Hepatocyte (in vitro differentiated cells): ENCODE measurements around the gene MAST3. TPM values are rescaled to one million over a fixed set of nuclear protein-coding genes. Genes with fewer than 3 reads are reported as not detected.

Experiments
- DNase-seq: peaks from one replicate; pipeline ENCODE4 v3.0.0-alpha.2; 2016; ENCODE audit warnings: low spot score
- H2AFZ ChIP-seq: fragments of 200-600 bp; sonication (generic); 2 replicates; pipeline ENCODE4 v1.6.0; 2016; ENCODE audit warnings: antibody characterized with exemption, mild to moderate bottlenecking
- H3K27ac ChIP-seq: fragments of 200-600 bp; sonication (generic); 2 replicates; pipeline ENCODE4 v1.5.1; 2016; ENCODE audit warnings: mild to moderate bottlenecking
- H3K27me3 ChIP-seq: fragments of 200-600 bp; sonication (generic); 2 replicates; pipeline ENCODE4 v1.6.1; 2016
- H3K36me3 ChIP-seq: fragments of 200-600 bp; sonication (generic); replicated peaks from 2 replicates; pipeline ENCODE4 v1.5.1; 2016; ENCODE audit warnings: low read depth; ENCODE audit not compliant: insufficient read depth
- H3K4me1 ChIP-seq: fragments of 200-600 bp; sonication (generic); 2 replicates; pipeline ENCODE4 v1.5.1; 2016; ENCODE audit warnings: mild to moderate bottlenecking, moderate library complexity; ENCODE audit not compliant: insufficient read depth
- H3K4me2 ChIP-seq: fragments of 200-600 bp; sonication (generic); 2 replicates; pipeline ENCODE4 v1.6.0; 2016
- H3K4me3 ChIP-seq: fragments of 200-600 bp; sonication (generic); 2 replicates; pipeline ENCODE4 v1.5.1; 2016; ENCODE audit warnings: mild to moderate bottlenecking
- H3K79me2 ChIP-seq: fragments of 200-600 bp; sonication (generic); 2 replicates; pipeline ENCODE4 v1.6.0; 2017; ENCODE audit warnings: mild to moderate bottlenecking
- H3K9me2 ChIP-seq: fragments of 200-600 bp; sonication (generic); replicated peaks from 2 replicates; pipeline ENCODE4 v1.6.0; 2017; ENCODE audit warnings: mild to moderate bottlenecking; ENCODE audit not compliant: insufficient read depth
- H3K9me3 ChIP-seq: fragments of 200-600 bp; sonication (generic); 2 replicates; pipeline ENCODE4 v1.5.1; 2016; ENCODE audit warnings: low read depth, mild to moderate bottlenecking
- H4K20me1 ChIP-seq: fragments of 200-600 bp; sonication (generic); 2 replicates; pipeline ENCODE4 v1.6.0; 2016; ENCODE audit warnings: mild to moderate bottlenecking; ENCODE audit not compliant: insufficient read depth, poor library complexity, severe bottlenecking
- CTCF ChIP-seq: fragments of 200-600 bp; sonication (generic); IDR thresholded peaks from 2 replicates; pipeline ENCODE4 v1.5.1; 2016; ENCODE audit warnings: antibody characterized with exemption, mild to moderate bottlenecking; ENCODE audit not compliant: poor library complexity
- EZH2 ChIP-seq: fragments of 200-600 bp; sonication (generic); IDR thresholded peaks from 2 replicates; pipeline ENCODE4 v1.6.1; 2016; ENCODE audit warnings: antibody characterized with exemption, mild to moderate bottlenecking, borderline replicate concordance
- EZH2phosphoT487 ChIP-seq: fragments of 200-600 bp; sonication (generic); IDR thresholded peaks from one replicate; pipeline ENCODE4 v1.6.1; 2018; ENCODE audit warnings: antibody characterized with exemption, mild to moderate bottlenecking, low read depth, moderate library complexity; ENCODE audit not compliant: unreplicated experiment, severe bottlenecking
- WGBS: methylation state at CpG from one replicate; pipeline ENCODE4 v1.1.6; 2016; ENCODE audit warnings: low lambda C conversion rate; ENCODE audit errors: missing lambda C conversion rate; 5-methylcytosine and 5-hydroxymethylcytosine counted together
- polyA plus RNA-seq: library from polyadenylated mRNA; unstranded; fragments of >200 nt; fragmentation: Nextera tagmentation; extraction: Ambion mirVana; gene quantifications from 2 replicates; pipeline ENCODE4 v1.2.1, GENCODE V29; 2016
- total RNA-seq: library from RNA; depleted of rRNA; stranded (reverse); fragments of >200 nt; gene quantifications from 2 replicates; pipeline ENCODE4 v1.2.3, GENCODE V29; 2014

MAST3 gene
- total and polyA plus RNA-seq, 2 experiments from 2014 or later, result 9.7 to 10.3 TPM

GRCh38 chr19:18149596-18149975, 52.0 kb downstream of the MAST3 start:
- H3K4me2 ChIP-seq, result no peak overlapping the region
- no peaks in the 10 kb centered on the region for H3K36me3 ChIP-seq
- H3K9me3 ChIP-seq, result no peaks in the 10 kb centered on the region
- H4K20me1 ChIP-seq, result no peaks in the 10 kb centered on the region
- H3K27me3 ChIP-seq, result no peaks in the 10 kb centered on the region
- H3K4me1 ChIP-seq, result peaks cover 9% of the 10 kb centered on the region
- no peak overlapping the region for H3K4me3 ChIP-seq
- no peak overlapping the region for H2AFZ ChIP-seq
- no peak for TF ChIP-seq EZH2
- TF ChIP-seq EZH2phosphoT487, result no peak
- TF ChIP-seq CTCF, result no peak
- no peak overlapping the region for H3K27ac ChIP-seq
- WGBS, result 93% methylated on average over 16 of the region's 16 CpGs
- peaks cover 14% of the 10 kb centered on the region for H3K79me2 ChIP-seq
- DNase-seq, result no peak
- no peaks in the 10 kb centered on the region for H3K9me2 ChIP-seq

GRCh38 chr19:18150776-18151624, 53.4 kb downstream of the MAST3 start:
- Histone ChIP-seq H3K4me2 (peak overlapping the region; percentile 76), H3K4me3 (no peak overlapping the region), H4K20me1 (no peaks in the 10 kb centered on the region), H3K4me1 (peaks cover 10% of the 10 kb centered on the region), H3K27ac (no peak overlapping the region), H3K9me2 (no peaks in the 10 kb centered on the region), H3K36me3 (no peaks in the 10 kb centered on the region), H3K79me2 (peaks cover 27% of the 10 kb centered on the region), H3K27me3 (no peaks in the 10 kb centered on the region), H3K9me3 (no peaks in the 10 kb centered on the region), H2AFZ (no peak overlapping the region)
- DNase-seq, result no peak
- 92% methylated on average over 18 of the region's 18 CpGs for WGBS
- TF ChIP-seq EZH2, result no peak

- Histone ChIP-seq H4K20me1 (no peaks in the 10 kb centered on the region), H3K9me2 (no peaks in the 10 kb centered on the region), H2AFZ (peak overlapping the region; percentile 61), H3K79me2 (peaks cover 37% of the 10 kb centered on the region), H3K27me3 (no peaks in the 10 kb centered on the region), H3K4me3 (peak overlapping the region; percentile 18), H3K27ac (peak overlapping the region; percentile 89), H3K9me3 (no peaks in the 10 kb centered on the region), H3K36me3 (no peaks in the 10 kb centered on the region), H3K4me1 (peaks cover 17% of the 10 kb centered on the region), H3K4me2 (peak overlapping the region; percentile 76)
- TF ChIP-seq EZH2, result no peak
- TF ChIP-seq EZH2phosphoT487, result no peak
- TF ChIP-seq CTCF, result peak; percentile 73
- WGBS, result under 1% methylated on average over 22 of the region's 22 CpGs
- peak; percentile 96 for DNase-seq
Observed at GRCh38 chr19:18152442-18152816, 54.9 kb downstream of the MAST3 start.

GRCh38 chr19:18152817-18153555, 55.4 kb downstream of the MAST3 start, which contains the start of gene PIK3R2:
Gene PIK3R2 (plus strand): TSS chr19:18153163. CDS start chr19:18155880, 2,717 bp downstream.
- under 1% methylated on average over 51 of the region's 86 CpGs for WGBS
- peak; percentile 99 for DNase-seq
- TF ChIP-seq EZH2, result no peak
- no peak for TF ChIP-seq EZH2phosphoT487
- no peak for TF ChIP-seq CTCF
- peaks cover 22% of the 10 kb centered on the region for H3K4me1 ChIP-seq
- peak within 1 kb of the TSS; percentile 97 for H3K4me2 ChIP-seq
- peak within 1 kb of the TSS; percentile 91 for H3K4me3 ChIP-seq
- H3K36me3 ChIP-seq, result no peaks in the 10 kb centered on the region
- peaks cover 40% of the 10 kb centered on the region for H3K79me2 ChIP-seq
- H3K27me3 ChIP-seq, result no peaks in the 10 kb centered on the region
- no peaks in the 10 kb centered on the region for H4K20me1 ChIP-seq
- peak within 1 kb of the TSS; percentile 89 for H3K27ac ChIP-seq
- peak within 1 kb of the TSS; percentile 61 for H2AFZ ChIP-seq
- H3K9me2 ChIP-seq, result no peaks in the 10 kb centered on the region
- no peaks in the 10 kb centered on the region for H3K9me3 ChIP-seq
